ENCODE data around the gene C11orf91.

The C11orf91 gene

GRCh38 chr11:33655842-33656600 lies 44.6 kb downstream of the C11orf91 start:
- no peak overlapping the region for H3K23ac ChIP-seq (ENCODE audit: low read length)
- H3K18ac ChIP-seq (ENCODE audit: low read length), result no peak overlapping the region
- no peak overlapping the region for H3K4ac ChIP-seq (ENCODE audit: low read depth, low read length)
- no peak overlapping the region for H2AFZ ChIP-seq (ENCODE audit: insufficient read depth, low read length, poor library complexity)
- H4K12ac ChIP-seq (ENCODE audit: low read depth, low read length), result no peak overlapping the region
- H2BK120ac ChIP-seq (ENCODE audit: insufficient read depth, low read length, poor library complexity), result no peak overlapping the region
- H3K4me3 ChIP-seq (ENCODE audit: low read depth, low read length), result no peak overlapping the region
- H2AK5ac ChIP-seq (ENCODE audit: low read length), result no peak overlapping the region
- H3K79me1 ChIP-seq (ENCODE audit: low read length), result no peaks in the 10 kb centered on the region
- H3K27me3 ChIP-seq (ENCODE audit: insufficient read depth, low read length), result no peaks in the 10 kb centered on the region
- no peak overlapping the region for H3K27ac ChIP-seq (ENCODE audit: low read depth, low read length)
- DNase-seq, result no peak
- H3K36me3 ChIP-seq (ENCODE audit: control insufficient read depth in 1 of 2, insufficient read depth in 2 of 2, low read length in 2 of 2), result no peaks in the 10 kb centered on the region
- no peaks in the 10 kb centered on the region for H3K79me2 ChIP-seq (ENCODE audit: control insufficient read depth, insufficient read depth, low read length, poor library complexity)
- no CpG with 5 or more reads among the region's 11 CpGs for WGBS (ENCODE audit: extremely low coverage, insufficient coverage, insufficient read length)
- no peak overlapping the region for H2BK12ac ChIP-seq (ENCODE audit: low read length)
- no peak overlapping the region for H3K9ac ChIP-seq (ENCODE audit: low read length)
- H3K9me3 ChIP-seq (ENCODE audit: insufficient read depth, low read depth, low read length), result no peaks in the 10 kb centered on the region
- no peak overlapping the region for H4K8ac ChIP-seq (ENCODE audit: low read depth, low read length)
- no peak overlapping the region for H4K91ac ChIP-seq (ENCODE audit: low read depth, low read length)
- no peak overlapping the region for H3K4me2 ChIP-seq (ENCODE audit: low read length)
- H2BK5ac ChIP-seq (ENCODE audit: low read depth, low read length, poor library complexity), result no peak overlapping the region
- peaks cover 2 to 4% of the 10 kb centered on the region in 2 experiments for H3K4me1 ChIP-seq (ENCODE audit: control insufficient read depth in 1 of 2, insufficient read depth in 2 of 2, low read length in 2 of 2)
- no peak overlapping the region for H3K14ac ChIP-seq (ENCODE audit: low read length)

- H3K27ac ChIP-seq (ENCODE audit: low read depth, low read length), result no peak overlapping the region
- H3K4me3 ChIP-seq (ENCODE audit: low read depth, low read length), result no peak overlapping the region
- no peaks in the 10 kb centered on the region for H3K79me2 ChIP-seq (ENCODE audit: control insufficient read depth, insufficient read depth, low read length, poor library complexity)
- WGBS (ENCODE audit: extremely low coverage, insufficient coverage, insufficient read length), result no CpG with 5 or more reads among the region's 6 CpGs
- no peak overlapping the region for H4K12ac ChIP-seq (ENCODE audit: low read depth, low read length)
- H2BK12ac ChIP-seq (ENCODE audit: low read length), result no peak overlapping the region
- no peak overlapping the region for H3K4me2 ChIP-seq (ENCODE audit: low read length)
- H3K9me3 ChIP-seq (ENCODE audit: insufficient read depth, low read depth, low read length), result no peaks in the 10 kb centered on the region
- peaks cover 2 to 4% of the 10 kb centered on the region in 2 experiments for H3K4me1 ChIP-seq (ENCODE audit: control insufficient read depth in 1 of 2, insufficient read depth in 2 of 2, low read length in 2 of 2)
- H3K9ac ChIP-seq (ENCODE audit: low read length), result no peak overlapping the region
- no peak overlapping the region for H3K23ac ChIP-seq (ENCODE audit: low read length)
- H4K8ac ChIP-seq (ENCODE audit: low read depth, low read length), result no peak overlapping the region
- H2BK5ac ChIP-seq (ENCODE audit: low read depth, low read length, poor library complexity), result no peak overlapping the region
- H3K36me3 ChIP-seq (ENCODE audit: control insufficient read depth in 1 of 2, insufficient read depth in 2 of 2, low read length in 2 of 2), result no peaks in the 10 kb centered on the region
- H3K18ac ChIP-seq (ENCODE audit: low read length), result no peak overlapping the region
- no peaks in the 10 kb centered on the region for H3K27me3 ChIP-seq (ENCODE audit: insufficient read depth, low read length)
- H3K4ac ChIP-seq (ENCODE audit: low read depth, low read length), result no peak overlapping the region
- no peaks in the 10 kb centered on the region for H3K79me1 ChIP-seq (ENCODE audit: low read length)
- DNase-seq, result no peak
- no peak overlapping the region for H2AK5ac ChIP-seq (ENCODE audit: low read length)
- H2AFZ ChIP-seq (ENCODE audit: insufficient read depth, low read length, poor library complexity), result no peak overlapping the region
- no peak overlapping the region for H3K14ac ChIP-seq (ENCODE audit: low read length)
- no peak overlapping the region for H2BK120ac ChIP-seq (ENCODE audit: insufficient read depth, low read length, poor library complexity)
- no peak overlapping the region for H4K91ac ChIP-seq (ENCODE audit: low read depth, low read length)
Observed at GRCh38 chr11:33654594-33654993, 46.0 kb downstream of the C11orf91 start.

GRCh38 chr11:33652930-33653329 lies 47.7 kb downstream of the C11orf91 start:
- Histone ChIP-seq H3K9me3 (ENCODE audit: insufficient read depth, low read depth, low read length) (no peaks in the 10 kb centered on the region), H3K4ac (ENCODE audit: low read depth, low read length) (no peak overlapping the region), H3K14ac (ENCODE audit: low read length) (no peak overlapping the region), H4K12ac (ENCODE audit: low read depth, low read length) (no peak overlapping the region), H2BK5ac (ENCODE audit: low read depth, low read length, poor library complexity) (no peak overlapping the region), H2AK5ac (ENCODE audit: low read length) (no peak overlapping the region), H4K91ac (ENCODE audit: low read depth, low read length) (no peak overlapping the region), H4K8ac (ENCODE audit: low read depth, low read length) (no peak overlapping the region), H3K27me3 (ENCODE audit: insufficient read depth, low read length) (no peaks in the 10 kb centered on the region), H3K79me1 (ENCODE audit: low read length) (no peaks in the 10 kb centered on the region), H3K18ac (ENCODE audit: low read length) (no peak overlapping the region), H2BK120ac (ENCODE audit: insufficient read depth, low read length, poor library complexity) (no peak overlapping the region), H3K27ac (ENCODE audit: low read depth, low read length) (no peak overlapping the region), H3K36me3 (ENCODE audit: control insufficient read depth in 1 of 2, insufficient read depth in 2 of 2, low read length in 2 of 2) (no peaks in the 10 kb centered on the region), H3K23ac (ENCODE audit: low read length) (no peak overlapping the region), H2AFZ (ENCODE audit: insufficient read depth, low read length, poor library complexity) (no peak overlapping the region), H3K4me1 (ENCODE audit: control insufficient read depth in 1 of 2, insufficient read depth in 2 of 2, low read length in 2 of 2) (peaks cover 2 to 4% of the 10 kb centered on the region in 2 experiments), H2BK12ac (ENCODE audit: low read length) (no peak overlapping the region), H3K4me2 (ENCODE audit: low read length) (no peak overlapping the region), H3K4me3 (ENCODE audit: low read depth, low read length) (no peak overlapping the region), H3K9ac (ENCODE audit: low read length) (no peak overlapping the region), H3K79me2 (ENCODE audit: control insufficient read depth, insufficient read depth, low read length, poor library complexity) (no peaks in the 10 kb centered on the region)
- WGBS (ENCODE audit: extremely low coverage, insufficient coverage, insufficient read length), result no CpG with 5 or more reads among the region's 3 CpGs
- DNase-seq, result peak; percentile 73 to 98

GRCh38 chr11:33652431-33652830 lies 48.2 kb downstream of the C11orf91 start:
- H3K27ac ChIP-seq (ENCODE audit: low read depth, low read length), result no peak overlapping the region
- no peak overlapping the region for H2BK12ac ChIP-seq (ENCODE audit: low read length)
- no peak overlapping the region for H3K18ac ChIP-seq (ENCODE audit: low read length)
- no peak overlapping the region for H4K91ac ChIP-seq (ENCODE audit: low read depth, low read length)
- H3K4me3 ChIP-seq (ENCODE audit: low read depth, low read length), result no peak overlapping the region
- DNase-seq, result peak in 1 of 2 donors; percentile 33
- H3K79me1 ChIP-seq (ENCODE audit: low read length), result no peaks in the 10 kb centered on the region
- H2AK5ac ChIP-seq (ENCODE audit: low read length), result no peak overlapping the region
- no peak overlapping the region for H2BK5ac ChIP-seq (ENCODE audit: low read depth, low read length, poor library complexity)
- no peak overlapping the region for H4K8ac ChIP-seq (ENCODE audit: low read depth, low read length)
- no peaks in the 10 kb centered on the region for H3K36me3 ChIP-seq (ENCODE audit: control insufficient read depth in 1 of 2, insufficient read depth in 2 of 2, low read length in 2 of 2)
- H3K79me2 ChIP-seq (ENCODE audit: control insufficient read depth, insufficient read depth, low read length, poor library complexity), result no peaks in the 10 kb centered on the region
- no peak overlapping the region for H3K9ac ChIP-seq (ENCODE audit: low read length)
- no peak overlapping the region for H3K4ac ChIP-seq (ENCODE audit: low read depth, low read length)
- no CpG with 5 or more reads among the region's 1 CpG for WGBS (ENCODE audit: extremely low coverage, insufficient coverage, insufficient read length)
- no peak overlapping the region for H4K12ac ChIP-seq (ENCODE audit: low read depth, low read length)
- H3K4me2 ChIP-seq (ENCODE audit: low read length), result no peak overlapping the region
- H2AFZ ChIP-seq (ENCODE audit: insufficient read depth, low read length, poor library complexity), result no peak overlapping the region
- H3K9me3 ChIP-seq (ENCODE audit: insufficient read depth, low read depth, low read length), result no peaks in the 10 kb centered on the region
- H3K23ac ChIP-seq (ENCODE audit: low read length), result no peak overlapping the region
- no peaks in the 10 kb centered on the region for H3K27me3 ChIP-seq (ENCODE audit: insufficient read depth, low read length)
- no peak overlapping the region for H3K14ac ChIP-seq (ENCODE audit: low read length)
- H2BK120ac ChIP-seq (ENCODE audit: insufficient read depth, low read length, poor library complexity), result no peak overlapping the region
- peaks cover 2 to 4% of the 10 kb centered on the region in 2 experiments for H3K4me1 ChIP-seq (ENCODE audit: control insufficient read depth in 1 of 2, insufficient read depth in 2 of 2, low read length in 2 of 2)

Measured in trophoblast cell (in vitro differentiated cells and primary cell).